NCI-H1048 (cell line): ENCODE data around the gene KRT78.
"Not testable (repeated sequence)": the region's sequence is repeated elsewhere in the genome, so short reads cannot be mapped to it uniquely, and the experiment has no call there.

Experiments
- DNase-seq: peaks from one replicate; lab custom pipeline; 2025; lab: John Stamatoyannopoulos, UW

The KRT78 gene

GRCh38 chr12:52796429-52796794 is 52.4 kb downstream of the KRT78 start:
- no peak for DNase-seq

- DNase-seq, result no peak
These were observed 52.9 kb downstream of the KRT78 start, which contains the start of gene KRT3 for GRCh38 chr12:52795694-52796428. KRT3 (minus strand) TSS chr12:52796117; CDS start chr12:52796042, 75 bp downstream.

GRCh38 chr12:52795332-52795674 is 53.5 kb downstream of the KRT78 start:
- DNase-seq, result not testable (repeated sequence)

GRCh38 chr12:52794479-52795331 is 54.1 kb downstream of the KRT78 start:
- DNase-seq, result no peak

GRCh38 chr12:52792185-52793029 is 56.4 kb downstream of the KRT78 start:
- no peak for DNase-seq

- no peak for DNase-seq
These were observed 57.3 kb downstream of the KRT78 start for GRCh38 chr12:52791271-52792184.

GRCh38 chr12:52790427-52791270 is 58.1 kb downstream of the KRT78 start:
- no peak for DNase-seq

- DNase-seq, result no peak
These were observed 59.0 kb downstream of the KRT78 start for GRCh38 chr12:52789637-52790426.

GRCh38 chr12:52788876-52789636 is 59.7 kb downstream of the KRT78 start:
- DNase-seq, result no peak

GRCh38 chr12:52788192-52788875 is 60.5 kb downstream of the KRT78 start:
- DNase-seq, result no peak
